Measurements from ENCODE around the gene SPACA1.

DNA sequence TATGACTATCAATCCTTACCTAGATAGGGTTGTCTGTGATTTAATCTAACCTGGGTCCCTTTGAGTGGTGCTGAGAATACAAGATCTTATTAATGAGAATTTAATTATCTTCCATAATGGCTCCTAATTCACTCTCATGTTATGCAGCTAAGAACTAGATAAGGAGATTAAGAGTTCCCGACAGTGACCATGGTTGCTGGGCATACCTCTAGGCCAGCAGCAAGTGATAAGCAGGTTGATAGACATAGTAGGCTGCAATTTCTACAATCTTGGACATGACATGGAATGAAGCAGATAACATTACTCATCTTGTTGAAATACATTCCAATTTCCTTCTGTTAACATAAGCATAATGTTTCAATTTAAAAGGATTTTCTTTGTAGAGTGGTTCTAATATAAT is 27.1 kb downstream of the SPACA1 start:
- no peak for TF ChIP-seq POLR2A (IDR thresholded peaks at IDR 0.05)
- TF ChIP-seq, protein P1, sequence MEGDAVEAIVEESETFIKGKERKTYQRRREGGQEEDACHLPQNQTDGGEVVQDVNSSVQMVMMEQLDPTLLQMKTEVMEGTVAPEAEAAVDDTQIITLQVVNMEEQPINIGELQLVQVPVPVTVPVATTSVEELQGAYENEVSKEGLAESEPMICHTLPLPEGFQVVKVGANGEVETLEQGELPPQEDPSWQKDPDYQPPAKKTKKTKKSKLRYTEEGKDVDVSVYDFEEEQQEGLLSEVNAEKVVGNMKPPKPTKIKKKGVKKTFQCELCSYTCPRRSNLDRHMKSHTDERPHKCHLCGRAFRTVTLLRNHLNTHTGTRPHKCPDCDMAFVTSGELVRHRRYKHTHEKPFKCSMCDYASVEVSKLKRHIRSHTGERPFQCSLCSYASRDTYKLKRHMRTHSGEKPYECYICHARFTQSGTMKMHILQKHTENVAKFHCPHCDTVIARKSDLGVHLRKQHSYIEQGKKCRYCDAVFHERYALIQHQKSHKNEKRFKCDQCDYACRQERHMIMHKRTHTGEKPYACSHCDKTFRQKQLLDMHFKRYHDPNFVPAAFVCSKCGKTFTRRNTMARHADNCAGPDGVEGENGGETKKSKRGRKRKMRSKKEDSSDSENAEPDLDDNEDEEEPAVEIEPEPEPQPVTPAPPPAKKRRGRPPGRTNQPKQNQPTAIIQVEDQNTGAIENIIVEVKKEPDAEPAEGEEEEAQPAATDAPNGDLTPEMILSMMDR (IDR thresholded peaks at IDR 0.05), result no peak
- no peak for TF ChIP-seq POLR2AphosphoS5 (IDR thresholded peaks at IDR 0.05)
